ENCODE results near the gene ARL5B. TPM values are rescaled to one million over a fixed set of nuclear protein-coding genes. Genes with fewer than 3 reads are reported as not detected.
A peak's percentile ranks its signal among the peaks of the same experiment; 100 is the strongest.

ARL5B gene
- total and polyA plus RNA-seq, 2 experiments from 2014 or later: 21.5 to 95.2 TPM

DNA sequence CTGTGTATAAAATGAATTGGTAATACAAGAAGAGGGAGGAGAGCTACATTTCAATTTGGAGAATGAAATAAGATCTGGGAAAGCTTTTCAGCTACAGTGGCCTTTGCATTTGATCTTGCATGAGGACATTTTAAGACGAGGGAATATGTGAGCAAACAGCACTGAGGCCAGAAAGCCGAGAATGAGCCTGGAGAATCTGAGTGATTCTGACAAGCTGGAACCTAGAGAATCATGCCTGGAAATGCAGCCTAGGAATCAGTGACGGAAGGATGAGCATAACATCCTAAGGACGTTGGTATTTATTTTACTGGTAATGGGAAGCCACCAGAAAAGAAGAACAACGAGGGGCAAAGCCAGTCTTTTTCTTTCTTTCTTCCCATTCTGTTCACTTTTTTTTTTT, 44.3 kb downstream of the ARL5B start:
- H2AFZ ChIP-seq: no peak overlapping the region
- TF ChIP-seq EZH2 (IDR thresholded peaks at IDR 0.05; ENCODE audit: borderline replicate concordance) (no peak), EZH2phosphoT487 (IDR thresholded peaks at IDR 0.05; ENCODE audit: low read depth, severe bottlenecking, unreplicated experiment) (no peak)
- TF ChIP-seq, protein P1, sequence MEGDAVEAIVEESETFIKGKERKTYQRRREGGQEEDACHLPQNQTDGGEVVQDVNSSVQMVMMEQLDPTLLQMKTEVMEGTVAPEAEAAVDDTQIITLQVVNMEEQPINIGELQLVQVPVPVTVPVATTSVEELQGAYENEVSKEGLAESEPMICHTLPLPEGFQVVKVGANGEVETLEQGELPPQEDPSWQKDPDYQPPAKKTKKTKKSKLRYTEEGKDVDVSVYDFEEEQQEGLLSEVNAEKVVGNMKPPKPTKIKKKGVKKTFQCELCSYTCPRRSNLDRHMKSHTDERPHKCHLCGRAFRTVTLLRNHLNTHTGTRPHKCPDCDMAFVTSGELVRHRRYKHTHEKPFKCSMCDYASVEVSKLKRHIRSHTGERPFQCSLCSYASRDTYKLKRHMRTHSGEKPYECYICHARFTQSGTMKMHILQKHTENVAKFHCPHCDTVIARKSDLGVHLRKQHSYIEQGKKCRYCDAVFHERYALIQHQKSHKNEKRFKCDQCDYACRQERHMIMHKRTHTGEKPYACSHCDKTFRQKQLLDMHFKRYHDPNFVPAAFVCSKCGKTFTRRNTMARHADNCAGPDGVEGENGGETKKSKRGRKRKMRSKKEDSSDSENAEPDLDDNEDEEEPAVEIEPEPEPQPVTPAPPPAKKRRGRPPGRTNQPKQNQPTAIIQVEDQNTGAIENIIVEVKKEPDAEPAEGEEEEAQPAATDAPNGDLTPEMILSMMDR (IDR thresholded peaks at IDR 0.05; ENCODE audit: poor library complexity): no peak

DNA sequence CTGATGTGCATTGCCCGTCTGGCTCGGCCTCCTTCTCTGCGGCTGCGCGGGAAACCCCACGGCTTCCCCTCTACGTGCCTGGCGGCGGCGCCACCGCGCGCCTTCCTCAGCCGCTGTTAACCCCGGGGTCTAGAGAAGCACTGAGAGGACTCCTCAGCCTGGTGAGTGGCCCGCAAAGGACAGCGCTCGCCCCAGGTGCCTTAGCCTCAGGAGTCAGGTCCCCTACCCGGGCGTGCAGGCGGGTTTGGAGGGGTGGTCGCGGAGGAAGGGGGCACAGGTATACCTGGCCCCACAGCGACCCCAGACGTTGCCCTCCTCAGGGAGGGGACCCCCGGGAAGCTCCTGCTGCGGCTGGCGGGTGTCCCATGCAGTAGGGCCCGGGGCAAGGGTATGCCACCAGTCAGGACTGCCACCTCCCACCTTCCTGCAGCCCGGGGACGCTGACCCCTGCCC, 51.0 kb downstream of the ARL5B start:
- DNase-seq (ENCODE audit: low spot score): no peak
- TF ChIP-seq EZH2phosphoT487 (IDR thresholded peaks at IDR 0.05; ENCODE audit: low read depth, severe bottlenecking, unreplicated experiment) (no peak), EZH2 (IDR thresholded peaks at IDR 0.05; ENCODE audit: borderline replicate concordance) (no peak)
- TF ChIP-seq, protein P1 (IDR thresholded peaks at IDR 0.05; ENCODE audit: poor library complexity): no peak
- Histone ChIP-seq H3K4me2 (no peak overlapping the region), H2AFZ (no peak overlapping the region), H3K9me2 (replicated peaks; ENCODE audit: insufficient read depth) (no peaks in the 10 kb centered on the region), H3K27me3 (no peaks in the 10 kb centered on the region), H3K79me2 (no peaks in the 10 kb centered on the region), H3K4me3 (no peak overlapping the region), H3K4me1 (ENCODE audit: insufficient read depth) (peaks cover 5% of the 10 kb centered on the region), H4K20me1 (ENCODE audit: insufficient read depth, poor library complexity, severe bottlenecking) (no peaks in the 10 kb centered on the region), H3K27ac (no peak overlapping the region), H3K36me3 (replicated peaks; ENCODE audit: insufficient read depth, low read depth) (no peaks in the 10 kb centered on the region), H3K9me3 (ENCODE audit: low read depth) (no peaks in the 10 kb centered on the region)
- WGBS (ENCODE audit: low lambda C conversion rate, missing lambda C conversion rate): 94% methylated on average over 26 of the region's 31 CpGs

More for the DNA sequence above, 44.3 kb downstream of the ARL5B start:
- Histone ChIP-seq H3K4me1 (ENCODE audit: insufficient read depth) (peaks cover 8% of the 10 kb centered on the region), H3K27ac (no peak overlapping the region), H3K79me2 (no peaks in the 10 kb centered on the region), H4K20me1 (ENCODE audit: insufficient read depth, poor library complexity, severe bottlenecking) (no peaks in the 10 kb centered on the region), H3K4me3 (no peak overlapping the region), H3K4me2 (no peak overlapping the region), H3K36me3 (replicated peaks; ENCODE audit: insufficient read depth, low read depth) (no peaks in the 10 kb centered on the region), H3K9me2 (replicated peaks; ENCODE audit: insufficient read depth) (no peaks in the 10 kb centered on the region), H3K27me3 (no peaks in the 10 kb centered on the region), H3K9me3 (ENCODE audit: low read depth) (no peaks in the 10 kb centered on the region)
- DNase-seq (ENCODE audit: low spot score): no peak
- 72% methylated on average over 5 of the region's 5 CpGs for WGBS (ENCODE audit: low lambda C conversion rate, missing lambda C conversion rate)

DNA sequence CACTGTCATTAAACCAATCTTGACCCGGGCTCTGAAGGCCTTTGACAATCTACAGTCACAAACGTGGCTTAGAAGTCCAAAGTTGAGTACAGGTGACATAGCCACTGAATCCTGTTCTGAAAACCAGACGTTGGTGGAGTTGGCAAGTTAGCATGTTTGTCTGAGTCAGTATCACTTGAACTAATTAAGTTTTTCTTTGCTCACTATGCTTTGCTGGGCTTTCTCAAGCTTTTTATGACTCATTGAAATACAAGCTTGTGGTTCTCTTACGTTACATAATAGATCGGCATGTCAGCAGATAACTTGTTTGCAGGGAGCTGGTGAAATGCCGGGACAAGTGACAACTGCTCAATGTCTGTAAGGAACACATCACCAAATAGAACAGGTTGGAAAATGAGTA, 53.8 kb downstream of the ARL5B start:
- peak; percentile 70 for DNase-seq (ENCODE audit: low spot score)
- Histone ChIP-seq H3K79me2 (no peaks in the 10 kb centered on the region), H3K4me1 (ENCODE audit: insufficient read depth) (peaks cover 5% of the 10 kb centered on the region), H3K4me2 (no peak overlapping the region), H3K9me3 (ENCODE audit: low read depth) (no peaks in the 10 kb centered on the region), H3K27ac (peak overlapping the region; percentile 78), H4K20me1 (ENCODE audit: insufficient read depth, poor library complexity, severe bottlenecking) (no peaks in the 10 kb centered on the region), H3K27me3 (no peaks in the 10 kb centered on the region), H3K36me3 (replicated peaks; ENCODE audit: insufficient read depth, low read depth) (no peaks in the 10 kb centered on the region), H3K4me3 (no peak overlapping the region), H3K9me2 (replicated peaks; ENCODE audit: insufficient read depth) (no peaks in the 10 kb centered on the region), H2AFZ (no peak overlapping the region)
- TF ChIP-seq EZH2phosphoT487 (IDR thresholded peaks at IDR 0.05; ENCODE audit: low read depth, severe bottlenecking, unreplicated experiment): no peak
- WGBS (ENCODE audit: low lambda C conversion rate, missing lambda C conversion rate): 39% methylated on average over 6 of the region's 6 CpGs

DNA sequence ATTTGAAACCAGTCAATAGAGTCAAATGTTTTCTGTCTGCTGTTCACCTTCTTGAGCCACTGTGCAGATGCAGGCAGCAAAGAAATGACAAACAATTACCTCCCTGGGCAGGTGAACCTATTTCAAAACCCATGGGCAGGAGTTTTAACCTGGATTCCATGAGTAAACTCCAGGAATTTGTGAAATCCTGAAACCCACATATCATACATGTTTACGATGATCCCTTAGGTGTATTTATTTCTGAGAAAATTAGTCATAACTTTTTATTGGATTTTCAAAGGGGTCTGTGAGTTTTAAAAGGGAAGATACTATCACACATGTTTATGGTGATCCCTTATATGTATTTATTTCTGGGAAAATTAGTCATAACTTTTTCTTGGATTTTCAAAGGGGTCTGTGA, 59.8 kb downstream of the ARL5B start:
- Histone ChIP-seq H4K20me1 (ENCODE audit: insufficient read depth, poor library complexity, severe bottlenecking) (no peaks in the 10 kb centered on the region), H3K9me2 (replicated peaks; ENCODE audit: insufficient read depth) (no peaks in the 10 kb centered on the region), H2AFZ (no peak overlapping the region), H3K4me3 (no peak overlapping the region), H3K9me3 (ENCODE audit: low read depth) (no peaks in the 10 kb centered on the region), H3K4me2 (no peak overlapping the region), H3K79me2 (no peaks in the 10 kb centered on the region), H3K36me3 (replicated peaks; ENCODE audit: insufficient read depth, low read depth) (no peaks in the 10 kb centered on the region), H3K27ac (no peak overlapping the region), H3K4me1 (ENCODE audit: insufficient read depth) (no peaks in the 10 kb centered on the region), H3K27me3 (peaks cover 5% of the 10 kb centered on the region)
- WGBS (ENCODE audit: low lambda C conversion rate, missing lambda C conversion rate): 41% methylated on average over 1 of the region's 1 CpG
- no peak for DNase-seq (ENCODE audit: low spot score)
- TF ChIP-seq EZH2phosphoT487 (IDR thresholded peaks at IDR 0.05; ENCODE audit: low read depth, severe bottlenecking, unreplicated experiment): no peak
- TF ChIP-seq, protein P1 (IDR thresholded peaks at IDR 0.05; ENCODE audit: poor library complexity): no peak
- no peak for TF ChIP-seq EZH2 (IDR thresholded peaks at IDR 0.05; ENCODE audit: borderline replicate concordance)
